HCT116 (cell line): ENCODE data around the gene TCF12.

Source experiments
- CTCF ChIP-seq, 3 experiments: fragments of 200-600 bp in 1 of 3; sonication (generic) in 1 of 3; IDR thresholded peaks in 2 of 3; conservative IDR thresholded peaks in 1 of 3; 2 replicates each; pipeline ENCODE4 v1.5.1; 2012 to 2017; ENCODE audit warnings: low read depth in 2 of 3, low read length in 2 of 3, antibody characterized with exemption in 1 of 3, borderline replicate concordance in 1 of 3, control low read depth in 1 of 3, mild to moderate bottlenecking in 1 of 3, mixed read lengths in 1 of 3, mixed run types in 1 of 3, moderate library complexity in 1 of 3; ENCODE audit not compliant: insufficient read depth in 1 of 3
- JUND ChIP-seq: IDR thresholded peaks from 2 replicates; pipeline ENCODE4 v1.6.1; 2012
- POLR2A ChIP-seq: IDR thresholded peaks from 2 replicates; pipeline ENCODE4 v1.7.0; 2011; ENCODE audit warnings: borderline replicate concordance; ENCODE audit not compliant: insufficient read depth, insufficient read length; ENCODE audit errors: extremely low read depth
- RAD21 ChIP-seq: IDR thresholded peaks from 2 replicates; pipeline ENCODE4 v1.6.1; 2012; ENCODE audit warnings: low read depth, mild to moderate bottlenecking
- TCF7L2 ChIP-seq: IDR thresholded peaks from 2 replicates; pipeline ENCODE4 v1.7.0; 2011; ENCODE audit warnings: borderline replicate concordance, inconsistent platforms; ENCODE audit not compliant: insufficient read depth, insufficient read length; ENCODE audit errors: extremely low read depth

- TF ChIP-seq TCF7L2, result no peak
- no peak for TF ChIP-seq CTCF (IDR thresholded peaks at IDR 0.05 in 2 of 3, conservative IDR thresholded peaks at IDR 0.05 in 1 of 3; ENCODE audit: borderline replicate concordance in 1 of 3, insufficient read depth in 1 of 3, low read depth in 2 of 3, low read length in 2 of 3)
- TF ChIP-seq POLR2A, result no peak
- TF ChIP-seq JUND, result no peak
- no peak for TF ChIP-seq RAD21
Observed at GRCh38 chr15:57118013-57118799, 199.8 kb downstream of the TCF12 start.
